Osteocyte (in vitro differentiated cells): Measurements from ENCODE around the gene DIPK2A. TPM values are rescaled to one million over a fixed set of nuclear protein-coding genes. Genes with fewer than 3 reads are reported as not detected.

Experiments used
- DNase-seq: peaks from one replicate; pipeline ENCODE4 v3.0.0; 2021; ENCODE audit warnings: mixed read lengths; ENCODE audit not compliant: unreplicated experiment; ENCODE audit errors: extremely low spot score
- H3K27ac Mint-ChIP-seq: one replicate; pipeline ENCODE4 v1.8.0; 2021; ENCODE audit warnings: mild to moderate bottlenecking, mixed read lengths; ENCODE audit not compliant: unreplicated experiment
- H3K27me3 Mint-ChIP-seq: one replicate; pipeline ENCODE4 v1.8.0; 2021; ENCODE audit warnings: mixed read lengths; ENCODE audit not compliant: unreplicated experiment
- H3K36me3 Mint-ChIP-seq: one replicate; pipeline ENCODE4 v1.8.0; 2021; ENCODE audit warnings: mixed read lengths; ENCODE audit not compliant: unreplicated experiment
- H3K4me1 Mint-ChIP-seq: one replicate; pipeline ENCODE4 v1.8.0; 2021; ENCODE audit warnings: mixed read lengths; ENCODE audit not compliant: unreplicated experiment
- H3K4me3 Mint-ChIP-seq: one replicate; pipeline ENCODE4 v1.8.0; 2021; ENCODE audit warnings: mild to moderate bottlenecking, moderate library complexity, mixed read lengths; ENCODE audit not compliant: unreplicated experiment
- H3K9me3 Mint-ChIP-seq: one replicate; pipeline ENCODE4 v1.8.0; 2021; ENCODE audit warnings: mixed read lengths; ENCODE audit not compliant: unreplicated experiment
- CTCF ChIP-seq: fragments of 200-600 bp; sonication (generic); IDR thresholded peaks from 2 replicates; pipeline ENCODE4 v1.5.0; 2021; ENCODE audit warnings: antibody characterized with exemption, mild to moderate bottlenecking, moderate library complexity
- long read RNA-seq: library from polyadenylated mRNA; unstranded; transcript quantifications from one replicate; pipeline ENCODE4 v2.0.0, GENCODE V29; 2021
- total RNA-seq: library from RNA; stranded (reverse); gene quantifications from 2 replicates; pipeline ENCODE4 v1.2.1, GENCODE V29; 2021

Gene DIPK2A, protein sequence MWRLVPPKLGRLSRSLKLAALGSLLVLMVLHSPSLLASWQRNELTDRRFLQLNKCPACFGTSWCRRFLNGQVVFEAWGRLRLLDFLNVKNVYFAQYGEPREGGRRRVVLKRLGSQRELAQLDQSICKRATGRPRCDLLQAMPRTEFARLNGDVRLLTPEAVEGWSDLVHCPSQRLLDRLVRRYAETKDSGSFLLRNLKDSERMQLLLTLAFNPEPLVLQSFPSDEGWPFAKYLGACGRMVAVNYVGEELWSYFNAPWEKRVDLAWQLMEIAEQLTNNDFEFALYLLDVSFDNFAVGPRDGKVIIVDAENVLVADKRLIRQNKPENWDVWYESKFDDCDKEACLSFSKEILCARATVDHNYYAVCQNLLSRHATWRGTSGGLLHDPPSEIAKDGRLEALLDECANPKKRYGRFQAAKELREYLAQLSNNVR
- total RNA-seq, result 52.1 and 54.8 TPM in 2 replicates
- long read RNA-seq, full-length matches to known transcripts, result 16 of 32 reads
- long read RNA-seq, partial matches to known transcripts, result 15 of 32 reads
- long read RNA-seq, other reads (novel, unspliced or antisense), result 1 of 32 reads

GRCh38 chr3:143971359-143972154 is at the start of gene DIPK2A:
TSS of gene DIPK2A (plus strand) at chr3:143971823. CDS start at chr3:143972333, 510 bp downstream.
- H3K27me3 Mint-ChIP-seq, result no peaks in the 10 kb centered on the region
- TF ChIP-seq CTCF, result no peak
- H3K36me3 Mint-ChIP-seq, result no peaks in the 10 kb centered on the region
- DNase-seq, result peak; percentile 98
- peak within 1 kb of the TSS; percentile 93 for H3K4me3 Mint-ChIP-seq
- H3K27ac Mint-ChIP-seq, result peak within 1 kb of the TSS; percentile 99
- H3K9me3 Mint-ChIP-seq, result no peaks in the 10 kb centered on the region
- peaks cover 22% of the 10 kb centered on the region for H3K4me1 Mint-ChIP-seq

- no peaks in the 10 kb centered on the region for H3K4me1 Mint-ChIP-seq
- H3K9me3 Mint-ChIP-seq, result no peaks in the 10 kb centered on the region
- peaks cover 9% of the 10 kb centered on the region for H3K27me3 Mint-ChIP-seq
- no peak for DNase-seq
- H3K4me3 Mint-ChIP-seq, result no peak overlapping the region
- no peaks in the 10 kb centered on the region for H3K36me3 Mint-ChIP-seq
- no peak overlapping the region for H3K27ac Mint-ChIP-seq
- no peak for TF ChIP-seq CTCF
These were observed 46.9 kb upstream of the DIPK2A start for GRCh38 chr3:143924522-143925285.

GRCh38 chr3:143928056-143928455 is 43.6 kb upstream of the DIPK2A start:
- no peak for TF ChIP-seq CTCF
- DNase-seq, result no peak
- Mint-ChIP-seq H3K36me3 (no peaks in the 10 kb centered on the region), H3K9me3 (peaks cover 6% of the 10 kb centered on the region), H3K27ac (no peak overlapping the region), H3K4me1 (no peaks in the 10 kb centered on the region), H3K27me3 (peaks cover 30% of the 10 kb centered on the region), H3K4me3 (no peak overlapping the region)

- H3K36me3 Mint-ChIP-seq, result no peaks in the 10 kb centered on the region
- no peak overlapping the region for H3K27ac Mint-ChIP-seq
- TF ChIP-seq CTCF, result no peak
- H3K4me1 Mint-ChIP-seq, result no peaks in the 10 kb centered on the region
- no peak for DNase-seq
- H3K9me3 Mint-ChIP-seq, result peaks cover 6% of the 10 kb centered on the region
- H3K27me3 Mint-ChIP-seq, result peaks cover 30% of the 10 kb centered on the region
- H3K4me3 Mint-ChIP-seq, result no peak overlapping the region
These were observed 42.9 kb upstream of the DIPK2A start for GRCh38 chr3:143928541-143929255.
